Keratinocyte (primary cell): ENCODE data around the gene RCAN2.

Experiments used
- EZH2 ChIP-seq: IDR thresholded peaks from one replicate; pipeline ENCODE4 v1.6.1; 2012; ENCODE audit warnings: inconsistent platforms, mild to moderate bottlenecking, low read length, moderate library complexity
- TF ChIP-seq, protein P1 (sequence below), 3 experiments: IDR thresholded peaks in 1 of 3; conservative IDR thresholded peaks in 1 of 3; optimal IDR thresholded peaks in 1 of 3; 2 replicates in 2 of 3; 3 replicates in 1 of 3; pipeline versions ENCODE3 to v1.5.1; 2011; ENCODE audit warnings: low read length in 3 of 3, mild to moderate bottlenecking in 3 of 3, moderate library complexity in 2 of 3, control low read depth in 1 of 3, inconsistent platforms in 1 of 3; ENCODE audit not compliant: insufficient read depth in 2 of 3; ENCODE audit errors: extremely low read depth in 1 of 3

- TF ChIP-seq, protein P1, sequence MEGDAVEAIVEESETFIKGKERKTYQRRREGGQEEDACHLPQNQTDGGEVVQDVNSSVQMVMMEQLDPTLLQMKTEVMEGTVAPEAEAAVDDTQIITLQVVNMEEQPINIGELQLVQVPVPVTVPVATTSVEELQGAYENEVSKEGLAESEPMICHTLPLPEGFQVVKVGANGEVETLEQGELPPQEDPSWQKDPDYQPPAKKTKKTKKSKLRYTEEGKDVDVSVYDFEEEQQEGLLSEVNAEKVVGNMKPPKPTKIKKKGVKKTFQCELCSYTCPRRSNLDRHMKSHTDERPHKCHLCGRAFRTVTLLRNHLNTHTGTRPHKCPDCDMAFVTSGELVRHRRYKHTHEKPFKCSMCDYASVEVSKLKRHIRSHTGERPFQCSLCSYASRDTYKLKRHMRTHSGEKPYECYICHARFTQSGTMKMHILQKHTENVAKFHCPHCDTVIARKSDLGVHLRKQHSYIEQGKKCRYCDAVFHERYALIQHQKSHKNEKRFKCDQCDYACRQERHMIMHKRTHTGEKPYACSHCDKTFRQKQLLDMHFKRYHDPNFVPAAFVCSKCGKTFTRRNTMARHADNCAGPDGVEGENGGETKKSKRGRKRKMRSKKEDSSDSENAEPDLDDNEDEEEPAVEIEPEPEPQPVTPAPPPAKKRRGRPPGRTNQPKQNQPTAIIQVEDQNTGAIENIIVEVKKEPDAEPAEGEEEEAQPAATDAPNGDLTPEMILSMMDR (optimal IDR thresholded peaks at IDR 0.05 in 1 of 3, IDR thresholded peaks at IDR 0.05 in 1 of 3, conservative IDR thresholded peaks at IDR 0.05 in 1 of 3; ENCODE audit: extremely low read depth in 1 of 3, insufficient read depth in 2 of 3, low read length in 3 of 3): no peak
- TF ChIP-seq EZH2: no peak
These were observed 68.6 kb downstream of the RCAN2 start for GRCh38 chr6:46422619-46423018.
